Measurements from ENCODE around the gene TFPT. TPM values are rescaled to one million over a fixed set of nuclear protein-coding genes. Genes with fewer than 3 reads are reported as not detected.
"Not testable (repeated sequence)": the region's sequence is repeated elsewhere in the genome, so short reads cannot be mapped to it uniquely, and the experiment has no call there.

Gene TFPT
- total RNA-seq, 1 donor from 2014 or later = 25.2 TPM

GRCh38 chr19:54102421-54103169, 12.9 kb downstream of the TFPT start, which contains the start of gene NDUFA3:
Gene NDUFA3, plus strand, starts transcription at chr19:54102855. Its CDS starts 24 bp downstream, at chr19:54102879.
- Mint-ChIP-seq H3K27ac (ENCODE audit: unreplicated experiment) (peak within 1 kb of the TSS; percentile 86), H3K9me3 (ENCODE audit: unreplicated experiment) (no peaks in the 10 kb centered on the region), H3K27me3 (ENCODE audit: low read depth, unreplicated experiment) (no peaks in the 10 kb centered on the region), H3K4me3 (ENCODE audit: unreplicated experiment) (peak within 1 kb of the TSS; percentile 98), H3K36me3 (ENCODE audit: low read depth, unreplicated experiment) (peaks cover 10% of the 10 kb centered on the region), H3K4me1 (ENCODE audit: low read depth, unreplicated experiment) (no peaks in the 10 kb centered on the region)
- Histone ChIP-seq H3K4me1 (ENCODE audit: insufficient read depth, low read length) (peaks cover 3% of the 10 kb centered on the region), H3K4me3 (ENCODE audit: insufficient read depth, low read depth, low read length) (peak within 1 kb of the TSS; percentile 76), H4K20me1 (ENCODE audit: insufficient read depth, low read length) (peaks cover 6% of the 10 kb centered on the region), H3K9ac (ENCODE audit: low read length) (peak within 1 kb of the TSS; percentile 86), H2AFZ (ENCODE audit: low read depth, low read length) (peak within 1 kb of the TSS; percentile 76), H3K27ac (ENCODE audit: low read depth, low read length) (peak within 1 kb of the TSS; percentile 13), H3K9me3 (ENCODE audit: insufficient read depth, low read depth, low read length) (no peaks in the 10 kb centered on the region), H3K36me3 (ENCODE audit: insufficient read depth, low read length) (peaks cover 3% of the 10 kb centered on the region), H3K79me2 (ENCODE audit: insufficient read depth, low read length) (peaks cover 23% of the 10 kb centered on the region), H3K4me2 (ENCODE audit: low read length) (peak within 1 kb of the TSS; percentile 100), H3K27me3 (ENCODE audit: insufficient read depth, low read length) (no peaks in the 10 kb centered on the region)
- no peak for TF ChIP-seq CTCF (IDR thresholded peaks at IDR 0.05; ENCODE audit: insufficient read depth, low read depth, low read length)
- FAIRE-seq (peak; percentile 96), DNase-seq (ENCODE audit: low read depth) (peak; percentile 90)

GRCh38 chr19:54100561-54100960, 14.9 kb downstream of the TFPT start, which contains the start of gene OSCAR:
Gene OSCAR, minus strand, starts transcription at chr19:54100803. Its CDS starts 11 bp downstream, at chr19:54100792.
- TF ChIP-seq EZH2 (IDR thresholded peaks at IDR 0.05; ENCODE audit: insufficient read depth, low read length) (no peak), CTCF (IDR thresholded peaks at IDR 0.05; ENCODE audit: insufficient read depth, low read depth, low read length) (no peak)
- H3K9me3 Mint-ChIP-seq (ENCODE audit: unreplicated experiment) = no peaks in the 10 kb centered on the region
- Histone ChIP-seq H3K9me3 (ENCODE audit: insufficient read depth, low read depth, low read length) (no peaks in the 10 kb centered on the region), H4K20me1 (ENCODE audit: insufficient read depth, low read length) (no peaks in the 10 kb centered on the region), H3K4me3 (ENCODE audit: insufficient read depth, low read depth, low read length) (no peak within 1 kb of the TSS), H3K4me2 (ENCODE audit: low read length) (no peak within 1 kb of the TSS), H3K79me2 (ENCODE audit: insufficient read depth, low read length) (peaks cover 19% of the 10 kb centered on the region), H3K36me3 (ENCODE audit: insufficient read depth, low read length) (no peaks in the 10 kb centered on the region), H3K27ac (ENCODE audit: low read depth, low read length) (no peak within 1 kb of the TSS), H2AFZ (ENCODE audit: low read depth, low read length) (no peak within 1 kb of the TSS), H3K27me3 (ENCODE audit: insufficient read depth, low read length) (no peaks in the 10 kb centered on the region), H3K9ac (ENCODE audit: low read length) (no peak within 1 kb of the TSS), H3K4me1 (ENCODE audit: insufficient read depth, low read length) (peaks cover 8% of the 10 kb centered on the region)
- H3K27ac Mint-ChIP-seq (ENCODE audit: unreplicated experiment) = peak within 1 kb of the TSS; percentile 18
- peaks cover 3% of the 10 kb centered on the region for H3K27me3 Mint-ChIP-seq (ENCODE audit: low read depth, unreplicated experiment)
- FAIRE-seq (no peak), DNase-seq (ENCODE audit: low read depth) (no peak)
- no peak within 1 kb of the TSS for H3K4me3 Mint-ChIP-seq (ENCODE audit: unreplicated experiment)
- H3K4me1 Mint-ChIP-seq (ENCODE audit: low read depth, unreplicated experiment) = no peaks in the 10 kb centered on the region
- H3K36me3 Mint-ChIP-seq (ENCODE audit: low read depth, unreplicated experiment) = peaks cover 3% of the 10 kb centered on the region

- H3K27me3 Mint-ChIP-seq (ENCODE audit: low read depth, unreplicated experiment); H3K4me3 Mint-ChIP-seq (ENCODE audit: unreplicated experiment); H3K4me1 ChIP-seq (ENCODE audit: insufficient read depth, low read length); FAIRE-seq; H2AFZ ChIP-seq (ENCODE audit: low read depth, low read length); H3K9me3 Mint-ChIP-seq (ENCODE audit: unreplicated experiment); H3K27ac ChIP-seq (ENCODE audit: low read depth, low read length); DNase-seq (ENCODE audit: low read depth); H3K27me3 ChIP-seq (ENCODE audit: insufficient read depth, low read length); H3K27ac Mint-ChIP-seq (ENCODE audit: unreplicated experiment); H4K20me1 ChIP-seq (ENCODE audit: insufficient read depth, low read length); H3K9me3 ChIP-seq (ENCODE audit: insufficient read depth, low read depth, low read length); H3K4me3 ChIP-seq (ENCODE audit: insufficient read depth, low read depth, low read length); H3K36me3 ChIP-seq (ENCODE audit: insufficient read depth, low read length); H3K9ac ChIP-seq (ENCODE audit: low read length); H3K4me1 Mint-ChIP-seq (ENCODE audit: low read depth, unreplicated experiment); H3K4me2 ChIP-seq (ENCODE audit: low read length); H3K36me3 Mint-ChIP-seq (ENCODE audit: low read depth, unreplicated experiment): not testable (repeated sequence)
- H3K79me2 ChIP-seq (ENCODE audit: insufficient read depth, low read length) = peaks cover 17% of the 10 kb centered on the region
Measured at GRCh38 chr19:54099903-54100255, 15.6 kb downstream of the TFPT start.
